CD4-positive, alpha-beta T cell treated with Interferon gamma for 1 hour (primary cell): ENCODE results near the gene DAPK1.
"Not testable (repeated sequence)": the region's sequence is repeated elsewhere in the genome, so short reads cannot be mapped to it uniquely, and the experiment has no call there.

Experiments
- DNase-seq: peaks from one replicate; pipeline ENCODE4 v3.0.0-alpha.2; 2020

DAPK1 gene

DNA sequence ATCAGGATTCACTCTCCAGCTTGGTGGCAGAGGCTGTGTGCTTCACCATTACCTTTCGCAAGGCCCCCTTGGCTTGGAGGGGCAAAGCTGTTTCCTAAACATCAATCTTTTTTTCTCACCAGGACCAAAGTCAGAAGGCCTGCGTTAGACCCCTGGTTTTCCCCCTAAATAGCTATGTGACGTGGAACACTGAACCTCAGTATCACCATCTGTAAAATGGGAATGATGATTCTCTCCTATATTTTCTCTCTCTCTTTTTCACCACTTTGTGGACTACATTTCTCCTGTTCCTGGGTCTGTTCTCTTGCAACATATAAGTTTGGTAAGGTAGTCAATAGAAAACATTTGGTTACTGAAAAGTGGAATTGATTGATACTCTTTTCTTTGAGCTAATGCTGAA lies 50.5 kb downstream of the DAPK1 start:
- DNase-seq = no peak

DNA sequence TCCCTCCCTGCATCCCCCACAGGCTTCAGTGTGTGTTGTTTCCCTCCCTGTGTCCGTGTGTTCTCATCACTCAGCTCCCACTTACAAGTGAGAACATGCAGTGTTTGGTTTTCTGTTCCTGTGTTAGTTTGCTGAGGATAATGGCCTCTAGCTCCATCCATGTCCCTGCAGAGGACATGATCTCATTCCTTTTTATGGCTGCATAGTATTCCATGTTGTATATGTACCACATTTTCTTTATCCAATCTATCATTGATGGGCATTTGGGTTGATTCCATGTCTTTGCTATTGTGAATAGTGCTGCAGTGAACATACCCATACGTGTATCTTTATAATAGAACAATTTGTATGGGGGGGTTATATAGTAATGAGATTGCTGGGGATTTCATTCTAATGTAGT lies 51.4 kb downstream of the DAPK1 start:
- not testable (repeated sequence) for DNase-seq

DNA sequence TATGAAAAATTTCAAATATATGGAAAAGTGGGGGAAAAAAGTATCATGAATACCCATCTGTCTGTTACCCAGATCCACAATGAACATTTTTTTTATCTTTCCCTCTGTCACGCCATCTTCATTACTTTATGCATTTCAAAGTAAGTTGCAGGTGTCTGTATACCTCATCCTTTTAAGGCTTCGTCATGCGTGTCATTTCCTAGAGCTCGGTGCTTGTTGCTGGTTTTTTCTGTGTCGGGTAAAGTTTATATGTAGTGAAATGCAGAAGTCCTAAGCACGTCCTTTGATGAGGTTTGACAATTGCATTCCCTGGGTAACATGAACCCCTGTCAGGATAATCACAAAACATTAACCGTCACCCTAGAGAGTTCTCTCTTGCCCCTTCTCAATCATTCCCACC lies 52.1 kb downstream of the DAPK1 start:
- DNase-seq = no peak

DNA sequence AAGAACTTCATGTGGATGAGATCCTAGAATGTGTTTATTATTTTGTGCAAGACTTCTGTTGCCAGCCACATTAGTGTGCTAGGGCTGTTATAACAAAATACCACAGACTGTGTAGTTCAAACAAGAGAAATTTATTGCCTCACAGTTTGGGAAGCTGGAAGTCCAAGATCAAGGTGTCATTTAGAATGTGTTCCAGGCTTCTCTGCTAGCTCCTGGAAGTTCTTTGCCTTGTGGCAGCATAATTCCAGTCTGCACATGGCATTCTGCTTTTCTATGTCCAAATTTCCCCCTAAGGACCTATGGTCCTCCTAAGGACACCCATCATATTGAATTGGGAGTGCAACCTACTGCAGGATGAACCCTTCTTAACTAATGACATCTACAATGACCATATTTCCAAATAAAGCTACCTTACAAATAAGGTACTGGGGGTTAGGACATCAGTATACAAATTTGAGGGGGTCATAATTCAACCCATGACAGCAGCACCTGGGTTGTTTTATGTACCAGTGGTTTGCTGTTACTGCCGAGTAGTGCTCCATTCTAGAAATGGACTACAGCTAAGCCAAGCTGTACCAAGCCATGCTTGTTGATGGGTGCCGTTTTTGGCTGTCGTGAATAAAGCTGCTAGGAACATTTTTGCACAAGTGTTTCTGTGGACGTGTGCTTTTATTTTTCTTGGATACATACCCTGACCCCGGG lies 52.7 kb downstream of the DAPK1 start:
- DNase-seq = no peak

DNA sequence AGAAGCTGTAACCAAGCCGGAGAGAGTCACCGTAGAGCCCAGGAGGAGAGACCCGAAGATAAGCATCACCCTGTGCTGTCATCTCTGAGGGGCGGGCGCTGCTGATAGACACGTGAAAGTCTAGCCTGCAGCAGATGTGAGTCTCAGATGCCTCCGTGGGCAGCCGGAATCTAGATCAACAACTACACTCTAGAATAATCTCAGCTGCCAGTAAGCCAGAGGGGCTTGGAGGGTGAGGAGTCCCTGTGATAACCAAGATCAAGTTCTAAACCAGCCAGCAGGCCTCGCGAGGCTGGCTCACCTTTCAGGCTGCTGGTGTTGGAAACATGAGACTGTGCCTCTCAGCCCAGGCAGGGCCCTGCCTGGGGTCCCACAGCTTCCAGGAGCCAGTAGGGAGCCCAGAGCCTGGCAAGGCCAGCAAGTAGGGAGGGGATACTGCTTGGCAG lies 54.1 kb downstream of the DAPK1 start:
- DNase-seq = no peak

DNA sequence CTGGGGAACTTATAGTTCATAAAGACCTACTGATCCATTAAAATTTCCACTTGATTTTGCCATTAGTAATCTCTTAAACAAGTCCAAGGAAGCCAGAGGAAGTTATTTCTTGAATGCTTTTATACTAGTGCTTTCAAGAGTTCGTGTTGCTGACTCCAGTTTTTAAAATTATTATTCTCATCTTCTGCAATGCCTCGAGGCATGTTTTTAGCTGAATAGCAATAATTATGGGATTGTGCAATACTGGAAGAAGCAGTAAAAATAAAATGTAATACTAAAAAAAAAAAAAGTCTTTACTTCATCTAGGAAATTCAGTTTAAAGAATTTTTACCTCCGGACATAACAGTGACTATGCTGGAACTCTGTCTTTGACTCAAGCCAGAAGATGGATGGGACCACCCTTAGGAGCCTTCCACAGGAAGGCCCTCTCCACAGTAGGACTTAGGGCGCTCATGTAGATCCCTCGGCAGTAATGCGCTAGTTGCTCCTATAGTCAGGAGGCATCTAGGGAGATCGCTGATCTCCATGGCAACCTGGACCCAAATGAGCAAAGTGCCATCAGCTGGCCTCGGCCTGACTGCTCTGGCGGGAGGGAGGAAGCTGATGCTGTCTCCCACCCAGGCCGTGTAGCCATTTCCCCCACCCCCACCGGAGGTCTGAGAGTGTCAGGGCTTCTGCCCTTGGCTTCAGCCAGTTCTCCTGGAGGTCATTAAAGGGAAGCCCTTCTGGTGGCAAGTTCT lies 56.7 kb downstream of the DAPK1 start:
- DNase-seq = no peak

DNA sequence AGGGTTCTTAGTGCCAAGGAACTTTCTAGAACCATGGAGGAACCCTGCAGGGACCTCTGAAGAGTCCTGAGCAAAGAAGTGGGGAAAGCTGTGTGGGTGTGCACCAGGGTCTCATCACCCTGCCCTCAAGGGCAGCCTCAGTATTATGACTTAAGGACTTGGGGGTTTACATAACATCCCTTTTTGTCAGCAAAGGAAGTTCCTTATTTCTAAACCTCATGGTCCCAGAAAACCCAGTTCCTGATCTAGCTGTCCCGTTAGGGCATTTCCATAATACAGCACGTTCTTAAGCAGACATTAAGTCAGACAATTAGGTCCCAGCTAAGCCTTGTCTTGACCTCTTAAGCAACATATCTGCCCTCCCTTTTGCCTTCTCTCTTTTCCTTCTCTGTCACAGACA lies 57.3 kb downstream of the DAPK1 start:
- DNase-seq = no peak

DNA sequence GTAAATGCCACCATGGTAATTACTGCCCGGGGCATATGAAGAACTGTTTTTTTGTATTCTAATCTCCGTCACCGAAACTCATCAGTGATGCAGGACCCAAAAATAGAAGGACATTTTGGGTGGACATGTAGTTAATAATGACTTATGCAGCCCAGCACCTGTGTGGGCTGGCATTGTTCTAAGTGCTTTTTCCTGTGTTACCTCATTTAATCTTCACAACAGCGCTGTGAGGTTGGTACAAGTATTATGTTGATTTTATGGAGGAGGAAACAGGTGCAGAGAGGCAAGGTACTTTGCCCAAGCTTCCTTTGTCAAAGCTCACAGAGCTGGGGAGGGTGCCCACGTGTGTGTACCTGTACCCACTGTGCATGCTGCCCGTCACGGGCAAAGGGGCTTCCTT lies 58.4 kb downstream of the DAPK1 start:
- DNase-seq = no peak

DNA sequence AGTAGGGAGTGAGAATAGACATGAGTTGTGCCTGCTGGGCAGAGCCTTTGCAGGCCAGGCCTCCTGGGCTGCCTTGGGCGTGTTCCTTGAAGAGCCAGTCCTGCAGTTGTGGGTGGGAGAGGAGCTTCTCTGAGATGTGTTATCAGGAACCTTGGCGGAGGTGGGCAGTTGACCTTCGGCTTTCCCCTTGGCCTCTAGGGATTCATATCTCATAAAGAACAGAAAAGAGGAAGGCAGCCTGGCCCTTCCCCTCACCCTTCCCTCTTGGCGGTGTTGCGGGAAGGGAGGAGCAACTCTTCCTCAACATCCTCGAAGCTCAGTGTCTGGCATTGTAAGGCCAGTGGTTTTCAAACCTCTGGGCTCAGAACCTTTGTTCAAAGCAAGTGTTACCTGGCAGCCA lies 59.2 kb downstream of the DAPK1 start:
- DNase-seq = no peak

DNA sequence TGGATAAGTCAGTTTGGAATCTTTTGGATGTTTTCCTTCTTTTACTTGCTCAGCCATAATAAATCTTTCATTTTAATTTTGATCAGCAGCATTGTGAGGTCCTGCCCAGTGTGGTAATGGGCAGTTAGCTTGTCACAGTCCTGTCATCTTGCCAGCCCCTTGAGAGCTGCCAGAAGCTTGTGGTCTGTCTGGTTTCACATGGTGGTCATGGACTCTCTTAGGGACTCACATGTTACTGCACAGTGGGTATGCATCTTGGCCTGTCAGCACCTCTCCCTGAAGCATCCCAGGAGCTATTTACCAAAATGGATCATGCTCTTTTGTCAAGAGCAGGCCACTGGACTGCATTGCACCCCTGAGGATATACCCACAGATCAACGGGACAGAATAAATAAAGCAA lies 60.3 kb downstream of the DAPK1 start:
- DNase-seq = no peak

DNA sequence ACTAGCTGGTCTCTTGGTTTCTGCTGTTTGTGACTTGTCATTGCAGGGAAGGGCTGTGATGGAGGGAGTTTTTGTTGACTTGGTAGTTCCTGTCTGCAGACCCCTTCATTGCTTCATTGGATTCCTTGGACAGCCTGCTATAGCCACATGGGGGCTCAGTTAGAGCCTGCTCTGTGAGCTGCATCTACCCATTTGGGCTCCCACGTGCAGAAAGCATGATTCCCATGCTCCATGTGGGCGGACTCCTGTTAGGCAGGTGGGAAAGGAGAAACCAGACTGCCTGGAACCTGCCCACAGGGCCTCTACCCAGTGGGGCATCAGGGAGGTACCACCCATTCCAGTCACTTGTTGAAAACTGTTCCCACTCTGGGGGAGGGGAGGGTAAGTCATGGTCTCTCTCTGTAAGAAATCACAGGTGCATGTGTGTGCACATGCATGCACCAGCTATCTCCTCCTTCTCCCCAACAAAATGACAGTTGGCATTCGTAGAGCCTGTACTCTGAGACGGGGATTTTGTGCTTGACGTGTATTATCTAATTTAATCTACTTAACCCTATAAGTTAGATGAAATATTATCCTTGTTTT lies 61.0 kb downstream of the DAPK1 start:
- DNase-seq = no peak

DNA sequence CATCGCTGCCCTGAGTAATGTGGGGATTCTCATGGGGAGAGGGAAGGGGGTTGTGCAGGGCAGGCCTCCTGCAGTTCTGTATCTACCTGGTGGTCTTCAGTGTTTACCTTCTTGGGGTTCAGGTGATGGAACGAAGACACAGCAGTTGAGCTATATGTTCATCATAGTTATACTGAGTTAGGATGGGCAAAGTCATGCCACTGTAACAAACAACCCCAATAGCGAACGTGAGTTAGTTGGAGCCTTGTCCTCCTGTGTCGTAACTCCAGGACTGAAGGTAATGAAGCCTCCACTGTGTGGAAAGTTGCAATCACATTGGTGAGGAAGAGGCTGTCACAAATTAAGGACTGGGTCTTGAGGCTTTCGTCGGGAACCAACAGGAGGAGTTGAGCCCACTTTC lies 64.4 kb downstream of the DAPK1 start:
- DNase-seq = no peak

DNA sequence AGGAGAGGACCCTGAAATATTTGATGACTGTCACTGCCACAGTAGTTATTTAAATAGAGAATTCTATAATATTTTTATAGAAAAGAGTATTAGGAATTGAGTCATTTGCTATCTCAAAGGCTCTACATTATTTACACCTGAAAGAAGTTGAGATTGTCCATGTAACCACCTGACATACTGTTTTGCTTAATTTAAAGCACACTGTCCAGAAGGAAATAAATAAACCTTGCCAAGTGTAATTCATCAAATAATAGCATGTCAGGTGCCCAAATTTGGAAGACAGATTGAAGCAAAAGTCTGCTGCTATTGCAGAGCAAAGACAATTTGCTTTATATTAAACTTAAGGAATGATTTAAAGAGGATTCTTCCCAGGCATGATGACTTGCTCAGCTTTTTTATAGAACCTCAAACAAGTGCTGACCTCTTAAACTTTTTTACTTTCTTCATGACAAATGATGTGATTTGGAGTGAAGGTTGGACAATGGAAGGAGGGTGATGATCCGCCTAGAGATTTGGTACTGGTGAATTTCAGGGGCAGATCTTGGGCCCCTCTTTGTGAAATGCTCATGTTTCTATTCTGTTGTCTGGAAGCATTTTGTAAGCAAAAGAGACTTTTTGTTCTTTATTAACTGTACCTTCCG lies 65.0 kb downstream of the DAPK1 start:
- DNase-seq = no peak

DNA sequence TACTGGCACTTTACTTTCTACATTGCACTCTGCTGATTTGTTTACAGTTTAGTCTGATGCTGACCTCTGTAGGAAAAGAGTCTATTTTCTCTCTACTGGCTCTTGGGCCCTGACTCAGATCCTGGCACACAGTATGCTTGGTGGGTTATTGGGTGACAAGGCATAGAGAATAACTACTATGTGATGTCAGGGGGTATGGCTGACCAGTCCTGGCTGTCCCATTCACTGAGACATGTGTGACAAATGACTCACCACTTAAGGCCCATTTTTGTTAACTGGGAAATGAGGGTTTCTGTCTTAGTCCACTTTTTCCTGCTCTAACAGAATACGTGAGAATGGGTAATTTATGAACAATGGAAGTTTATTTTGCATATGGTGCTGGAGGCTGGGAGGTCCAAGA lies 66.4 kb downstream of the DAPK1 start:
- DNase-seq = no peak

DNA sequence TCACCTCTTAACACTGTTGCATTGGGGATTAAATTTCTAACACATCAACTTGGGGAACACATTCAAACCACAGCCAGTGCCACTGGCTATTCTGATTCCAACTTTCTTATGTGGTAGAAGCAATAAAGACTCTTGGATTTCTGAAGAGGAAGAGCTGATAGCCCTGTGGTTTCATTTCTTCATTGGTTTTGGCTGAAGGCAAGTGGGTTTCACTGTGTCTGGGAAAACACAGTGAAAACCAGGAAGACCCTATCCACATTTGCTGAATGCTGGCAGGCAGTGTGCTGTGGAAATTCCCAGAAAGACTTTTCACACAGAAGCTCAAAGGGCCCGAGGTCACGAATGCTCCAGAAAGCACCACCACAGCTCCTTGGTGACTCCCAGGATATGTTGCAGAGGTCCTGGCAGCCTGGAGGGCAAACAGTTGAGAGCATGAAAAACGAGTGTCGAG lies 67.1 kb downstream of the DAPK1 start:
- DNase-seq = no peak

DNA sequence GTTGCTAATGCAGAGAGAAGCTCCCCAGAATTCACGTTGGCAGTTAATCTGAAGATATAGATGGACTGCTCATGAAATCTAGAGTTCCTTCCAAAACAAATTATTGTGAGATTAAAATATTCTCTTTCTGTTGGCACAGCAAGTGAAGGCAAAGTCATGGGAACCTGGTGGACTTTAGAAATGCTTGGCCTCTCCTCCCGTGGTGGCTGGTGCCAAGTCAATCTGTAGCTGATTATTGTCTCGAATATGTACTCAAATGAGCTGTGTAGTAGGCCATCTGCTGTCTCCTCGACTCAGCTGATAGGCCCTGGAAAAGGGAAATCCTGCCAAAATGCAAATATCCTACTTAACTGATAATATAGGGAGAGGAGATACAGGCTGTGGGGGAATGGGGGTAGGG lies 69.3 kb downstream of the DAPK1 start:
- DNase-seq = no peak

DNA sequence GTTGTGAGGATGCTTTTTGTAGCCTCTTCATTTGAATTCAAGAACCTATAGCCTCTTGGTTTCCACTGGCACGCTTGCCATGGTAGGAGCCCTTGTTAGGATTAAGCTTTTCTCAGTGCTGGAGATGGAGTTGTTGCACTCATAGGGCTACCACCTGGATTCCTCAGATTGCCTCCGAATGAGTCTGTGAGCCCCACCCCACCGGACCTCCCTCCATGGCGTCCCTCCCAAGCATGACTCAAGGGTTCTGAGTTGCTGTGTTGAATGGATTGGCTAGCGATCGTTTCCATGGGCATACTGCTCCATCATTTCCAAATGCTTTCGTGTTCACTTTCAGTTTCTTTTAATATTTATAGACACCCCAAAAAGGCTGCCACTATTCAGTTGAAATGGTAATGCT lies 69.9 kb downstream of the DAPK1 start:
- DNase-seq = no peak

DNA sequence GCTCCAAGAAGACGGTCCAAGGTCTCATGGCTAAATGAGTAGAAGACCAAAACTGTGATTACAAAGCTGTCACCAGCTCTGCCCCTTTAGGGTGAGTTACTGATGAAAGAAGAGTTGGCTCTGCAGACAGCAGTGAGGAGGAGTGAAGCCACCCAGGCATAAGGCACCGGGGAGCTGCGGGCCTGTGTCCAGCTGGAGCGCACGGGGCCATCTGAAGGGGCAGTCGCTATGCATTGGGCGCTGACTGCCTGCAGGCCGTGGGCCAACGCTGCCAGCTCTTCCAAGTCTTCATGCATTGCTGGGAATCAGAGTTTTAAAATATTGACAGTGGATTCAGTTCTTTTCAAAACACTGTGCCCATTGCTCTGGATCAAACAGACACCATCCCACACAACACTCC lies 70.3 kb downstream of the DAPK1 start:
- DNase-seq = no peak

DNA sequence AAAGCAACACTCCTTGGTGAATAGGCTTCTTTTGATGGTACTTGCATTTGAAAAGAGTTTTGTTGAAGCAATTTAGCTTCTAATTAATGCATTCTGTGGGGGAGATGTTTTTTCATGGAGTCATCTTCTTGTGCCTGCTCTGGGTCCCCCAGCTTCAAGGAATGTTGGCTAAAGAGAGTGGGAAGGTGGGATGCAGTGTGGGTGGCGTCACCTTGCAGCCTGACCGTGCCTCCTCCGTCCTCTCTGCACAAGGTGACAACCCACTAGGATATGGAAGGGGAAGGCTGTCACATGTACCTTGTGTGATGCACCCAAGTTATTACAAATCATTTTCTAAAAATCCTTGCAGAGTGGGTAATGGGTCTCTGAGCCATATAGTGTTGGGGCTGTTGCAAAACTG lies 70.7 kb downstream of the DAPK1 start:
- no peak for DNase-seq

DNA sequence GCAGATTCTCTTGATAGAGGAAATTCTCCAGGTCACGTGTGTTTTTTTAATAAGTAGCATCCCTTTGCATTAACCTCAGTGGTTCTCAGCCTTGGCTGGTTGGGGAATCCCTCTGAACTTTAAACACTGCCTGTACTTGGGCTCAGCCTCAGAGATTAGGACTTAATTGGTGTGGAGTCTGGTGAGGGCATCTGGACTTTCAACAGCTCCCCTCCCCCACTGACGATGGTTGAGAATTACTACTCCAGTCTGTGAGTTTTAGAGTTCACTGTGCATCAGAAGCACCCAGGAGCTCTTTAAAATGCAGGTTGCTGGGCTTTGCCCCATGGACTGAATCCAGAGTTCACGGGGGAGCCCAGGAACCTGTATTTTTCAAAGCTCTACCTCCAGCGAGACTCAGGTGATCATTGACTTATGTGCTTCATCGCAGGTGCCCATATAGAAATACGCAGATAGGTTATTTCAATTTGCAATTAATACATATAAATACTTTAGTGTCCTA lies 71.4 kb downstream of the DAPK1 start:
- no peak for DNase-seq

DNA sequence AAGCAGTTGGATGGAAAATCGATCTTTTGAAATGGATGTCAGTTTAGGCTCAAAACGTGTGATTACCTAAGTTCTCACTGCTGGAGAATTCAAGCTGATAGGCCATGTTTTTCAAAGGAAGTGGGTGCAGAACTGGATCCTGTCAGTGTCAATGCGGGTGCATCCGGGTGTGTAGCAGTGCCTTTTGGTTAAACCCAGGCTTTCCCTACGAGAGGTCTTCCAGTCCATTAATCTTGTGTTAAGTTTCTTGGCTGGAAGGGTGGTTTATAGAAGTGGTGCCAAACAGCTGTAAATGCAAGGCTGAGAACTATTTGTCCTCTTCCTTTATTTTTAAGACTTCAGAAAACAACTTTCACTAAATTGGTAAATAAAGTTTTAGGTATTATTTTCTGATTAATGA lies 71.9 kb downstream of the DAPK1 start:
- DNase-seq = no peak

DNA sequence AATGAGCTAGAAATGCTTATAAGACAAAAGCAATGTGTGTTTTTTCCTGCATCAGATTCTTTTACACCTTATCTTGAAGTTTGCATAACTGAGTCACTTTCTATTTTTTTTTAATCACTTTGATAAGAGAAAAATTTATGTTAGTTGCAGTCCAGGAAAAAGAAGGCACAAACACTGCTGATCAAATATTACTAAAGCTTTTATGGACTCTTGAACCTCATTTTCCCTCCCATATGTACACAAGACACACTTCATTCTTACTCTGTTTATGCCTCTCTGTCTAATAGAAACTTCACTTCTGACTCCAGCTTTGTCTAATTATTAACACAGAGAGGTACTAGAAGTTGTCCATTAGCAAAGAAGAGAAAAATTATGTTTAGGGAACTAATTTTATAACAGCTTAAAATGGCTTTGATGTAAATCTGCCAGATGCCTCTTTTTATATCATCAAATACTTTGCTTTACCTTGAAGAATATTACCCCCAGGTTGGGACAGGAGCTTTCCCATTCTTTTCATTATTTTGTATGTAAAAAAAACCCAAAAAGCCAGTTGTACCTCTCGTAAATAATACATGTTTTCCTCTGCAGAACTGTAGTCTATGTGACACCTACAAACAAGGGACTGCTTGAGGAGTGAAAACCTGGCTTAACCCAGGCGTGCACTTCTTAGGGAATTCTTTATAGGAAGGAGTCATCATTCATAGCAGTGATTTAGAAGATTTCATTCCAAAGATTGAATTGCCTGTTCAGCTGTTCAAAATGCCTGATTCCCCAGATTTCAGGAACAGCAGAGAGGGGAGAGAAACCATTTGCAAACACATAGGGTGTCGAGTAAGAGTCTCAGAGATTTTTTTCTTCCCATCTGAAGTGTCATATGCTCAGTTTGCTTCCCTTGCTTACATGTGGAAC lies 72.6 kb downstream of the DAPK1 start:
- DNase-seq = no peak

DNA sequence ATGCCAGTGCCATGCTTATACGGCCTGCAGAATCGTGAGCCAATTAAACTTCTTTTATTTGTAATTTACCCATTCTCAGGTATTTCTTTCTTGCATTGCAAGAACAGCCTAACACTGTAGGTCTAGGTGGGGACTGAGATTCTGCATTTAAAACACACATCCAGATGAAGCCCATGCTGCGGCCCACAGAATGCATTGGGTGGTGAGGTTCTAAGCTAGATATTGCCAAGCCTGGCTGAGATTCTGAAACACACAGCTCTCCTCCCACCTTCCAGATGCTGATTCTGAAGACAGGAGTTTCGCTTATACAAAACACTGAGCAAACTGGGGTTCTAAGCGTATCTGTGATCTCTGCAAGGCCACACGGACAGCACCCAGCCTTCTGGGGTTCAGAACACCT lies 75.1 kb downstream of the DAPK1 start:
- no peak for DNase-seq
